Activated gamma-delta T cell (primary cell): ENCODE measurements around the gene DVL3.

Experiments used
- DNase-seq: peaks from one replicate; lab custom pipeline; 2025; lab: John Stamatoyannopoulos, UW

Gene DVL3

DNA sequence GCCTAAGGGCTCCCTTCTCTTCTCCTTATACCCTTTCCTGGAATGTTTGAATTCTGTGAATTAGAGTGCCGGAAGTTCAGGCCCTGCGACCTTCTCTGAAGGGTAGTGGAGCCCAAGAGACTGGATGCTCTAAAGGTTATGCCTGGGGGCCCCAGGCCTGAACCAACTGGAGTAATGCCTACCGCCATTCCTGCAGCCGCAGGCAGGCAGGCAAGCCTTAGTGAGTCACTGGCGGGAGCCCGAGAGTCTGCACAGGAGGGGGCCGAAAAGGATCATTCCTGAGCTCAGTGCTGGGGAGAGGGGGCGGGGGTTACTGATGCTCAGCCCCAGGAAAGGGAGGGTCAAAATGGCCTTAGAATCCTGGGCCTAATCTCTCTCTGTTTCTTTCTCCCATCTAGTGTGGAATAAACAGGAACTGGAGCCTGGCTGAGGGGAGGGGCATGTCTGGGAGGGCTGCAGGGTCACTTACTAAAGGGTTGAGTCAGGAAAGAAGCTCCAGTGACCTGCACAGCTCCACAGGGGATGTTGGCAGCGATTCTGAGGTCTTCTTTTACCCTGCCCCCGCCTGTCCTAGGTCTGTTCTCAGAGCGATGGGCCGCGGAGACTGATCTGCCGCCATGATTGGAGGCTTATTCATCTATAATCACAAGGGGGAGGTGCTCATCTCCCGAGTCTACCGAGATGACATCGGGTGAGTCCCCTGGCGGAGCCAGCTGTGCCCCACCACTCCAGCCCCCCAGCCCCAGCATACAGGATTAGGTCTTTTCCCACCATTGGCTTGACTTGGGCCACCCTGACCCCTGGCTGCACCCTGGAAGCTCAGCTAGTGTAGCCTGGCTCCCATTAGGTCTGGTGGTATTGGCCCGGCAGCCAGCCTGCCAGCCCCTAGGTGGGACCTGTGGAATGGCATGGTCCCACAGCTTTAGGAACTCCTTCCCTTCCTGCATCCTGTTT, 21.5 kb downstream of the DVL3 start:
- DNase-seq, result no peak

DNA sequence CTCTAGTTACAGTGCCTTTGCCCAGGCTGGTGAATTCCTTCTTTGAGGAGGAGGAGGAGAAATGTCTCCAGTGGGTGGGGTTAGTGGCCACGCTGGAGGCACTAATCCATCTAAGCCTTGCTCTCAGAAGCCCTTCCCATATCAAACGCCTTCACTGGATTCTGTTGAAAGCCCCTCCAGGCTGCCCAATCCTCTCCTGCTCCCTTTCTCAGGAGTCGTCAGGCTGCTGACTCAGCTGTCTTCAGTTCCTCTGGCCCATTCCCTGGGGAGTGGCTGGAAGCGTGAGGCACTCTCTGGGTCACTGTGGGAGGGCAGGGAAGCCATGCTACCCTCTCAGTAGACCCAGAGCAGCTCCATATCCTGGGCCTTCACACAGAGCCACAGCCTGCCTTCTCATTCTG, 22.2 kb downstream of the DVL3 start:
- DNase-seq, result no peak

DNA sequence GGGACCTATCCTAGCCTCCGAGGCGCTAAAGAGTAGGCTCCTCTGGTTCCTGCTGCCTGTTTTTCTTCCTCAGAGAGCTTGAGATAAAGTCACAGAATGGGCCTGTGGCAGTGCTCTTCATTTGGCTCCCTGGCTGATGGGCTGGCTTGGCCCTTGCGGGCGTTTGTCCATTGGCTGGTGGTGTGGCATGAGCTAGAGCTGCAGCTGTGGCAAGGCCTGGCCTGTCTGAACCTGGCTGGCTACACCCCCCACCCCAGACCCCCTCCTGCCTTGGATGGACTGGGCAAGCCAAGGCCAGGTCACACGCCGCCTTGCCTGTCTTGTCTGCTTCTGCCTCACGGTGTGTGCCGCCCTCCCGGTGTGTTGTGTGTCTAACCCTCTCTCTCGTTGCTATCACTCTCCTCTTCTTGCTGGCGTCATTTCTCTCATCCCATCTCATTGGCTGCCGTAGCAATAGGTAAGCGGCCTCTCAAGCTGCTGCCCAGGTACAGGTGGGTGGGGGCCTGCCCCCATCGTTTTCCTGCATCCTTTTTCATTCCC, 22.7 kb downstream of the DVL3 start:
- no peak for DNase-seq

DNA sequence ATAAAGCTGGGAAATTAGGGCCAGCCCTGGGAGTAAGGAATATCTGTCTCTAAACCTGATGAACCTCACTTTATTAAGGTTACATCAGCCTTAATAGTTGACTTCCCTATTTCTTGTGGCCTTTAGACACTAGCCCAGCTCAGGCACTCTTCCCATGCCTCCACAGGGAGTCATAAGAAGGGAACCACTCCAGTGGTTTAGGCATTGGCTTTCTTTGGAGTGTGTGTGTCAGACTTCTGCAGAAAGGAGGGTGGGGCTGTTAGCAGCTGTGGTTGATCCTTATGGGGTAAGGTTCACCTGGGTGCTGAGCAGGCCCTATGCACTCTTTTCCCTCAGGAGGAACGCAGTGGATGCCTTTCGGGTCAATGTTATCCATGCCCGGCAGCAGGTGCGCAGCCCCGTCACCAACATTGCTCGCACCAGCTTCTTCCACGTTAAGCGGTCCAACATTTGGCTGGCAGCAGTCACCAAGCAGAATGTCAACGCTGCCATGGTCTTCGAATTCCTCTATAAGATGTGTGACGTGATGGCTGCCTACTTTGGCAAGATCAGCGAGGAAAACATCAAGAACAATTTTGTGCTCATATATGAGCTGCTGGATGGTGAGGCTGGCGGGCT, 23.5 kb downstream of the DVL3 start:
- no peak for DNase-seq

DNA sequence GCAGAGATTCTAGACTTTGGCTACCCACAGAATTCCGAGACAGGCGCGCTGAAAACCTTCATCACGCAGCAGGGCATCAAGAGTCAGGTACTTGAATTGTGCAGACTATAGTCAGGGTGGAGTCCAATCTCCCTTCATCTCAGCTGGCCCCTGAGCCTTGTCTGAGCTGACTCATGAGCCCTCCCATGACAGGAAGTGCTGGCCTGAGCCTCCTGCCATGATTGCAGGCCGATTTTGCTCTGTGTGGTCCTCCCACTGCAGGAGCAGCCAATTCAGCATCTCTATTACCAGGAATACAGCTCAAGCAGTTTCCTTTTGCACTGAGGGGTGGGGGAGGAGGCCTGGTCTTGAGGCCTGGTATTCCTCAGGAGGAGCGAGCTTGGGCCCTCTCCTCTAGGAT, 25.0 kb downstream of the DVL3 start:
- no peak for DNase-seq

DNA sequence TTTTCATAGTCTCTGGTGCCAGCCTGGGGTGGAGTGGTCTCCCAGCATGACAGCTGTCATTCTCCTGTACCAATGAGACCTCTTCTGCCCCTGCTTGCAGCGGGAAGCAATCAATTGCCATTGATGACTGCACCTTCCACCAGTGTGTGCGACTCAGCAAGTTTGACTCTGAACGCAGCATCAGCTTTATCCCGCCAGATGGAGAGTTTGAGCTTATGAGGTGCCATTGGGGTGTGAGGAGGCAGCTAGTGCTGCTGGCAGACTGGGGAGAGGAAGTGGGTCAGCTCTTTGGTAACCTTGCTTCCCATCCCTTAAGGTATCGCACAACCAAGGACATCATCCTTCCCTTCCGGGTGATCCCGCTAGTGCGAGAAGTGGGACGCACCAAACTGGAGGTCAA, 26.4 kb downstream of the DVL3 start:
- no peak for DNase-seq

DNA sequence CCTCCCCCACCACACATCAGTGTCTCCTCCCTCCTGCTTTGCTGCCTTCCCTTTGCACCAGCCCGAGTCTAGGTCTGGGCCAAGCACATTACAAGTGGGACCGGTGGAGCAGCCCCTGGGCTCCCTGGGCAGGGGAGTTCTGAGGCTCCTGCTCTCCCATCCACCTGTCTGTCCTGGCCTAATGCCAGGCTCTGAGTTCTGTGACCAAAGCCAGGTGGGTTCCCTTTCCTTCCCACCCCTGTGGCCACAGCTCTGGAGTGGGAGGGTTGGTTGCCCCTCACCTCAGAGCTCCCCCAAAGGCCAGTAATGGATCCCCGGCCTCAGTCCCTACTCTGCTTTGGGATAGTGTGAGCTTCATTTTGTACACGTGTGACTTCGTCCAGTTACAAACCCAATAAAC, 28.5 kb downstream of the DVL3 start:
- DNase-seq, result no peak

DNA sequence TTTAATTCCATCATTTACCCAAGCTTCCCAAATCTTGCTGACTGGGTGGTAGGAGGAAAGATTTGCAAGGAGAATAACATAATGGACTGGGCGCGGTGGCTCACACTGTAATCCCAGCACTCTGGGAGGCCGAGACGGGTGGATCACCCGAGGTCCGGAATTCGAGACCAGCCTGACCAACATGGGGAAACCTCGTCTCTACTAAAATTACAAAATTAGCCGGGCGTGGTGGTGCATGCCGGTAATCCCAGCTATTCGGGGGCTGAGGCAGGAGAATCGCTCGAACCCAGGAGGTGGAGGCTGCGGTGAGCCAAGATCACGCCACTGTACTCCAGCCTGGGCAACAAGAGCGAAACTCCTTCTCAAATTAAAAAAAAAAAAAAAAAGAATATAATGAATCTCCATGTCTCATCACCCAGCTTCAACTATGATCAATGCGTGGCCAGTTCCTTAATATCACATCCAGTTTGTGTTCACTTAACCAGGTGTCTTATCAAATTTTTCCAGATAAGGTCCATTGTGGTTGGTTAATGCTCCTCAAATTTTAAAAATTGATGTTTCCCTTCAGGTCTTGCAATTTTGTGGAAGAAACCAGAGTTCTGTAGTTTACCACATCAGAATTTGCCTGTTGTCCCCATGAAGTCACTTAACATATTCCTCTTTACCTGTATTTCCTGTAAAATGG, 29.5 kb downstream of the DVL3 start:
- DNase-seq, result no peak

DNA sequence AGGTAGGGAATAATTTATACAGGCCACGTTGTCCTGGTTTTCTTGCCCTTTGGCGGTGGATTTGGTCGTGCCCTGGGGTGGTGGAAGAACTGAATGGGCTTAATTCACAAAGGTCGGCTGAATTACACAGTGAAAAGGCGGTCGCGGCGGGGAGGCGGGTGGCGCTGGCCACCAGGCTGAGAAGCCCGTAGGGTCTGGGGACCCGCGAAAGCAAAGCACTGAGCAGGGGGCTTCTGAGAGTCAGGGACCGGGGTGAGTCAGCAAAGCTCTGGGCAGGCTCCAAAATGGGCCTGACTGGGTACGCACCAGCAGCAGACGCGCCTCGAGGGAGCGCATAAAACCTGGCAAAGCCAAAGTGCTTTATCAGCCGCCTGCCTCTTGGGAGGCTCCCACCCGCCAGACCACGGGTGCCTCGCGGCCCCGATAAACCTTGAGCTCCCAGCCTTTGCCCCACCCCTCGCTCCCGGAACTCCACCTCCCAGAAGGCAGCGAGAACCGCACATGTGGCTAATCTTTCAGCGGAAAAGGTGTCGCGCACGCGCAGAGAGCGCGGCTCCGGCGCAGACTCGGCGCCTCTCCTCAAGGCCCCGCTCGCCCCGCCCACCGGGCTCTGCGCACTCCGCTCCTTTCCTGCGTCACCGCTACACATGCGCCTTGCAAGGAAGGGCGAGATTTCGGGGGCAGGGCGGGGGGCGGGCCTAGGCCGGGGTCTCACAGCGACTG, 30.4 kb downstream of the DVL3 start:
- peak; percentile 99 for DNase-seq

DNA sequence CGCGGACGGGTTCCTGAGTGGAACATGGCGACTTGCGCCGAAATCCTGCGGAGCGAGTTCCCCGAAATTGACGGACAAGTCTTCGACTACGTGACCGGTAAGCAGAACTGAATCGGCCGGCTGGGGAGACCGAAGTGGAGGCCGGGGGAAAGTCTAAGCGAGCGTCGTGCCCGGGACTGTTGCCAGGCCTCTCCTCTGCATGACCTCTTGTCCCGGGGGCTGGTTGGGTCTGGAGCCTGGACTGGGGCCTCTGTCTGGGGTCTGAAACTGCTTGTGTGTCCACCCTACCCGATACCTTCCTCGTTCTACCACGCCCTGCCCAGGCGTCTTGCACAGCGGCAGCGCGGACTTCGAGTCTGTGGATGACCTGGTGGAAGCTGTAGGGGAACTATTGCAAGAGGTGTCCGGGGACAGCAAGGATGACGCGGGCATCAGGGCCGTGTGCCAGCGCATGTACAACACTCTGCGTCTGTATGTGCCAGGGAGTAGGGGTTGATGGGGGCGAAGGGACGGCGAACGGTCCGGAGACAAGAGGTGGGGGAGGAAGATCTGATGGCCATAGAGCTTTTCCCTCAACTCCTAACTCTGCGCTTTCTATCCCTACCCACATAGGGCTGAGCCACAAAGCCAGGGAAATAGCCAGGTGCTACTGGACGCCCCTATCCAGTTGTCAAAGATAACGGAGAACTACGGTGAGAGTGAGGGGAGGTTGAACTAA, 31.2 kb downstream of the DVL3 start, which contains the start of gene ABCF3:
TSS of gene ABCF3 (plus strand) at position 16 of the 718 bp plus-strand sequence. CDS start at position 25, 9 bp downstream.
- no peak for DNase-seq

DNA sequence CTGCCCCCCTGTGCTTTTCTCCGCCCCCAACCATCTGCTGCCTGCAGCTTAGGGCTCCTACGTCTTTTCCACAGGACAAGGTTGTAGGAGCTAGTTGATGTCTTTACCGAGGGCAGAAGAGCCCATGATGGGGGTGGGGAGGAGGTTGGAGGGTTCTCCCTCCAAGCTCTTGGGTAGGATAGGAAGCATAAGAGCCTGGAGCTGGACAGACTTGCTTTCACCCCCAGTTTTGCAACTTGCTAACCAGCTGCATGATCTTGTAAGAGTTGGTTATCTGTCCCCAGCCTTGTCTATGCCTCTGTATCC, 31.7 kb downstream of the DVL3 start:
- DNase-seq, result no peak

DNA sequence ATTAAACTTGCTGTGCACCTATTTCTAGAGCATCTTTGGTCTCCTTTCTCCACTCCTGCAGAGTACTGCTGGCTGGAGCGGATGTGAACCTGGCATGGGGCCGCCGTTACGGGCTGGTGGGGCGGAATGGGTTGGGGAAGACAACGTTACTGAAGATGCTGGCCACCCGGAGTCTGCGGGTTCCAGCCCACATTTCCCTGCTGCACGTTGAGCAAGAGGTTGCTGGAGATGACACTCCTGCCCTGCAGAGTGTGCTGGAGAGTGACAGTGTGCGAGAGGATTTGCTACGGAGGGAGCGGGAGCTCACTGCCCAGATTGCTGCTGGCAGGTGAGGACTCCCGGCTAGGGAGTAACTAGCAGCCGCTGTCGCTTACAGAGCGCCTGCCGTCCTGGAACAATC, 32.9 kb downstream of the DVL3 start:
- no peak for DNase-seq

DNA sequence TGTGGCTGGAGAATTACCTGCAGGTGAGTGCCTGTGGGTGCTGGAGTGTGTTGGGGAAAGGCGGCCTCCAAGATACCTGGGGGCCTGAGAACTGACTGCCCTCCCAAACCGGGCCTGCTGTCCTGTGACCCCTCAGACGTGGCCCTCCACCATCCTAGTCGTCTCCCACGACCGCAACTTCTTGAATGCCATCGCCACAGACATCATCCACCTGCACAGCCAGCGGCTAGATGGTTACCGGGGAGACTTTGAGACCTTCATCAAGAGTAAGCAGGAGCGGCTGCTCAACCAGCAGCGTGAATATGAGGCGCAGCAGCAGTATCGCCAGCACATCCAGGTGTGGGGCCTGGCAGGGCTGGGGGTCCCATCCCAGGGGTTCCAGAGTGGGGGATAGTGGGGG, 34.2 kb downstream of the DVL3 start:
- no peak for DNase-seq

DNA sequence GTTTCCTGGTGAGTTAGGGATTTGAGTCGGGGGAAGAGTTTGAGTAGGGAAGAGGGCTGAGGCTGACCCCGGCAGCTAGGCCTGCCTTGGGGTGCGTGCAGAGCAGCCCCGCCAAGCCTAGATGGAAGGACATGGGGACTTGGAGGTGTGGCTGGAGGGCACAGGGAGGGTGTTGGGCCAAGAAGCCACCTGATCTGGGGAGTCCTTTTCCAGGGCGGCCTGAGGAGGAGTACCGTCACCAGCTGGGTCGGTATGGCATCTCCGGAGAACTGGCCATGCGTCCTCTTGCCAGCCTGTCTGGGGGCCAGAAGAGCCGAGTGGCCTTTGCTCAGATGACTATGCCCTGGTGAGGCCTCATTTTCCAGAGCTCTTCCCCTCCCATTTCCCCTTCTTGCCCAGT, 37.7 kb downstream of the DVL3 start:
- DNase-seq, result no peak

DNA sequence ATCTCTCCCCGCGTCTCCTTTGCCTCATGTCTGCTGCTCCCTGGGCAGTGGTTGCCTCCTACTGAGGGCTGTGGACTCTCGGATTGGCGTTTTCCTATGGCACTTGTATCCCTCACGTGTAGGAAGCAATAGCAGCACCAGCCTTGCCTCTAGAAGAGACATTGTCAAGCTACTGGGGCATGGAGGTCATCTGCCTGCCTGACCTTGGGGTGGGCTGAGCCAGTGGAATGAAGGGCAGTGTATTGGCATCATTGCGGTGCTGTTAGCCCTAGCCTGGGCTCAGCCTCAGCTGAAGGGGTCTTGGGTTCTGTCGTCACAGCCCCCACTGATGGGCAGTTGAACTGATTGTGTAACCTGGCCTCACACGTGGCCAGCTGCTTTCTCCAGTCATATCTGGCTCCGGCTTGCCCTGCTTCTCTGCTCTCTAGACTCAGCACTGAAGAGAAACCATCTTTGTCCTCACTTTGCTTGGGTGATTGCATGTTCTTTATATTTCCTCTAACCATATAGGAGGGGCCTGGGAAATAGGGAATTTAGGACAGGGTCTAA, 38.9 kb downstream of the DVL3 start:
- no peak for DNase-seq

DNA sequence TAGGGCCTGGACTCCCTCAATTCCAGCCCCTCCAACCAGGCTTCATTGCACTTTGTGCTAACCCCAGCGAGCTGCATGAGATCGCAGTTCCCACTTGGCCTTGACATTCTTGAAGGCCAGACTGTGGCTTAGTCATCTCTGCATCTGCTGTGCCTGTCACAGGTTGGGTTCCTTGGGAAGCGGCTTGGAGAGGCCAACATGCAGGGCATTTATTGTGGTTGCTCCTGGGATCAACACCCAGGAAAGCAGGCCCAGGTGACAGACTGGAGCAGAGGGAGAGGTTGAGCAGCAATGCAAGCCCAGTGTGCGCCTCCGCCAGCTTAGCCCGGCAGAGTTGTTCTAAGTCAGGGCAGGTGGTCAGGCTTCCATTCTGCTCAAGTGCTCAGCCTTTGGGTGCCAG, 41.4 kb downstream of the DVL3 start:
- DNase-seq, result no peak

DNA sequence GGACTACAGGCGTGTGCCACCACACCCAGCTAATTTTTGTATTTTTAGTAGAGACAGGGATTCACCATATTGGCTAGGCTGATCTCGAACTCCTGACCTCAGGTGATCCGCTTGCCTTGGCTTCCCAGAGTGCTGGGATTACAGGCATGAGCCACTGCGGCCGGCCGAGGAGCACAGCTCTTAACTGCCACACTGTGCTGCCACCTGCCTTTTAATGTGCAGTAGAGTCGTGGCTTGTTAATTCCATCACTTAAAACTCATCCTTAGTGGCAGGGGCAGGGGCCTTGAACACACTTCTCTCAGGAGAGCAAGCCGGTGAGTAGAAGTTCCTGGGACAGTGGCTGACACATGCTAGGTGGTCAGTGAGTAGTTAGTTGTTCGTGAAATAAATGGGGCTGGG, 43.3 kb downstream of the DVL3 start:
- no peak for DNase-seq

DNA sequence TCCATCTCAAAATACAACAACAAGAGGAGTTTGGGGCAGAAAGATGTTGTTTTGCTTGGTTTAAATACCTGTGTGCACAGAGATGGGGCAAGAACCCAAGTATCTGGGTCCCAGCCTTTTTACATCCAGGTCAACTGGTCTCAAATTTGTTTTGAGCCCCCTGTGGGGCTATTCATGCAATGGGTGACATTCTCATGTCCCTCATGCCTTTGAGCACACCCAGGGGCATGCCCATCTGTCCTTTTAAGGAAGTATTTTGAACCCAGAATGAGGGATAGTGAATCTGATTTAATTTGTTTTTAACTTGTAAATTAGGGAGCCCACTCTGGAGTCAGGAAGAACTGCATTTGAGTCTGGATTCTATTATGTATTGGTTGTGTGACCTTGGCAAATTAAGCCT, 45.6 kb downstream of the DVL3 start:
- DNase-seq, result no peak

DNA sequence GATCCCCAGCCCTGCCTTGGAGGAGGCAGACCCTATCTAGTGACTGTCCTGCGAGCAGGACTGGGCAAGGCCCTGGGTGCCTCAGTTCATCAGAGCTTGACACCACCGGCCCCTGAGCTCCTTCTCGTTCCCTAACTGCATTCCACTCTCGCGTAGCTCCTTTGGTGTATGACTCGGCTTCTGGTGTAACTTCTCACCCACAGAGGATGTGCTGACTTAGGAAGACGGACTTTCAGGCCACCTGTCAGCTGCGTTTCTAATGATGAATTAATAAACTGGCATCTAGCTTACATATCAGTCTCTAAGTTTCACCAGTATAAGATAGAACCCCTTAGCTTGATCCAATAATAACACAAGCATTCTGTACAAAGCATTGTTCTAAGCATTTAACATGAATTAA, 48.3 kb downstream of the DVL3 start:
- no peak for DNase-seq

DNA sequence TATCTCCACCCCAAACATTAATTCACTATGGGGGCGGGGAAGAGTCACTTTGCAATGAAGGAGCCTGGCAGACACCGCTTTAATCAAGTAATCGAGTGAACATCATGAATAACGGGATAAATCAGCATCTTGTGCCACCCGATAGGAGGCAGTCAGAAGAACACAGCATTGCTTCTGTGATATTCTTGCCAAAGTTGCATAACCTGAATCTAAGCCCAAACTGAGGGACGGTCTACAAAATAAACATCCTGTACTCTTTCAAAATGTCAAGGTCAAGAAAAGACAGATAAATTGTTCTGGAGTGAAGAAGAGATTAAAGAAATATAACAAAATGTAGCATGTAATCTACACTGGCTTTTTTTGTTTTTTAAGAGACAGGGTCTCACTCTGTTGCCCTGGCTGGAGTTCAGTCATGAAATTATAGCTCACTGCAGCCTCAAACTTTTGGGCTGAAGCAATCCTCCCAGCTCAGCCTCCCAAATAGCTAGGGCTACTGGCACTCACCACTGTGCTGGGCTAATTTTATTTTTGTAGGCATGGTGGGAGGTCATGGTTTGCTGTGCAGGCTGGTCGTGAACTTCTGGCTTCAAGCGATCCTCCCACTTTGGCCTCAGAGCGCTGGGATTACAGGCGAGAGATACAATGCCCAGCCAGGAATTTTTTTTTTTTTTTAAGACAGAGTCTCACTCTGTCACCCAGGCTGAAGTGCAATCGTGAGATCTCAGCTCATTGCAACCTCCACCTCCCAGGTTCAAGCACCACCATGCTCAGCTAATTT, 54.2 kb downstream of the DVL3 start:
- DNase-seq, result no peak
